Measurements from ENCODE around the gene USP3. TPM values are rescaled to one million over a fixed set of nuclear protein-coding genes. Genes with fewer than 3 reads are reported as not detected.

The USP3 gene
- 24.8 TPM for total RNA-seq

- DNase-seq (ENCODE audit: low read depth in 2 of 3, low spot score in 2 of 3) = peak; percentile 84 to 94 (median 94)
Observed at GRCh38 chr15:63504247-63504978, at the start of gene USP3. Gene USP3 (plus strand): TSS chr15:63504593. CDS start chr15:63504740, 147 bp downstream.

- no peak for DNase-seq (ENCODE audit: low read depth in 2 of 3, low spot score in 2 of 3)
Observed at GRCh38 chr15:63456258-63456657, 48.1 kb upstream of the USP3 start.

GRCh38 chr15:63457379-63457778, 47.0 kb upstream of the USP3 start:
- no peak for DNase-seq (ENCODE audit: low read depth in 2 of 3, low spot score in 2 of 3)

- no peak for DNase-seq (ENCODE audit: low read depth in 2 of 3, low spot score in 2 of 3)
Observed at GRCh38 chr15:63458026-63458425, 46.4 kb upstream of the USP3 start.

- no peak for DNase-seq (ENCODE audit: low read depth in 2 of 3, low spot score in 2 of 3)
Observed at GRCh38 chr15:63458794-63459395, 45.5 kb upstream of the USP3 start.

GRCh38 chr15:63460210-63461155, 43.9 kb upstream of the USP3 start:
- DNase-seq (ENCODE audit: low read depth in 2 of 3, low spot score in 2 of 3) = no peak

- DNase-seq (ENCODE audit: low read depth in 2 of 3, low spot score in 2 of 3) = no peak
Observed at GRCh38 chr15:63461230-63461985, 43.0 kb upstream of the USP3 start.

- DNase-seq (ENCODE audit: low read depth in 2 of 3, low spot score in 2 of 3) = no peak
Observed at GRCh38 chr15:63462088-63462487, 42.3 kb upstream of the USP3 start.

GRCh38 chr15:63463036-63463435, 41.4 kb upstream of the USP3 start:
- no peak for DNase-seq (ENCODE audit: low read depth in 2 of 3, low spot score in 2 of 3)

- DNase-seq (ENCODE audit: low read depth in 2 of 3, low spot score in 2 of 3) = no peak
Observed at GRCh38 chr15:63463793-63464192, 40.6 kb upstream of the USP3 start.

GRCh38 chr15:63465104-63465503, 39.3 kb upstream of the USP3 start:
- DNase-seq (ENCODE audit: low read depth in 2 of 3, low spot score in 2 of 3) = no peak

- peak; percentile 56 to 74 (median 60) for DNase-seq (ENCODE audit: low read depth in 2 of 3, low spot score in 2 of 3)
Observed at GRCh38 chr15:63466378-63467192, 37.8 kb upstream of the USP3 start.

GRCh38 chr15:63469190-63469589, 35.2 kb upstream of the USP3 start:
- no peak for DNase-seq (ENCODE audit: low read depth in 2 of 3, low spot score in 2 of 3)

- DNase-seq (ENCODE audit: low read depth in 2 of 3, low spot score in 2 of 3) = no peak
Observed at GRCh38 chr15:63469984-63470383, 34.4 kb upstream of the USP3 start.

GRCh38 chr15:63473007-63473748, 31.2 kb upstream of the USP3 start:
- no peak for DNase-seq (ENCODE audit: low read depth in 2 of 3, low spot score in 2 of 3)

GRCh38 chr15:63473749-63473998, 30.7 kb upstream of the USP3 start:
- DNase-seq (ENCODE audit: low read depth in 2 of 3, low spot score in 2 of 3) = no peak

- no peak for DNase-seq (ENCODE audit: low read depth in 2 of 3, low spot score in 2 of 3)
Observed at GRCh38 chr15:63473999-63474809, 30.2 kb upstream of the USP3 start.

- DNase-seq (ENCODE audit: low read depth in 2 of 3, low spot score in 2 of 3) = no peak
Observed at GRCh38 chr15:63474810-63475316, 29.5 kb upstream of the USP3 start.
